ENCODE results near the gene PHRF1.

Gene PHRF1

GRCh38 chr11:540583-541432, 35.5 kb upstream of the PHRF1 start:
- whole genome bisulfite sequencing, 2 experiments = 82 to 83% methylated on average over 23 of the region's 23 CpGs
- no peaks in the 10 kb centered on the region for H3K36me3 ChIP-seq (ENCODE audit: control insufficient read depth, insufficient read depth, low read length)
- H3K9me3 ChIP-seq (ENCODE audit: control insufficient read depth, low read length) = no peaks in the 10 kb centered on the region
- H3K27ac ChIP-seq (ENCODE audit: insufficient read depth, low read depth, low read length, poor library complexity, severe bottlenecking) = no peak overlapping the region
- H3K4me3 ChIP-seq (ENCODE audit: insufficient read depth, low read depth, low read length) = no peak overlapping the region
- H3K4me1 ChIP-seq (ENCODE audit: control insufficient read depth, insufficient read depth, low read length) = peaks cover 21% of the 10 kb centered on the region
- H3K27me3 ChIP-seq (ENCODE audit: control insufficient read depth, insufficient read depth, low read length, poor library complexity, severe bottlenecking) = peaks cover 30% of the 10 kb centered on the region

DNA sequence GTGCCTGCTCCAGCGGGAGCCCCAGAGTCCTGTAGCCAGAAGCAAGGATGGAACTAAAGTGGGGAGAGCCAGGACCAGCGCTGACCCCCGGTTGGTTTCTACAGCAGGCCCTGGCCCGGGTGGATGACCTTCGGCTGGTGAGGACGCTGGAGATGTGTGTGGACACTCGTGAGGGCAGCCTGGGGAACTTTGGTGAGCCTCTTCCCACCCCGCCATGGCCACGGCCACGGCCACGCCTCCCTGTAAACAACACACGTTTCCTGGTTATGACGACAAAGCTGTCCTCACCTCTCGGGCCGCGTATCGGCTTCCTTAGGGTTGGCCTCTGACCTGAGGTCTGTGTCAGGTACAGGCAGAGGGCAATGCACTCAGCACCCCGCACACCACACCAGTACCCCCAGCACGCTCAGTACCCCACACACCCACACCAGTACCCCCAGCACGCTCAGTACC, 34.8 kb upstream of the PHRF1 start:
- H3K4me1 ChIP-seq (ENCODE audit: control insufficient read depth, insufficient read depth, low read length) = peaks cover 21% of the 10 kb centered on the region
- 93 to 95% methylated on average over 18 to 19 of the region's 20 CpGs for WGBS, 2 experiments
- H3K27me3 ChIP-seq (ENCODE audit: control insufficient read depth, insufficient read depth, low read length, poor library complexity, severe bottlenecking) = peaks cover 24% of the 10 kb centered on the region
- no peaks in the 10 kb centered on the region for H3K36me3 ChIP-seq (ENCODE audit: control insufficient read depth, insufficient read depth, low read length)
- no peaks in the 10 kb centered on the region for H3K9me3 ChIP-seq (ENCODE audit: control insufficient read depth, low read length)
- H3K4me3 ChIP-seq (ENCODE audit: insufficient read depth, low read depth, low read length) = no peak overlapping the region
- no peak overlapping the region for H3K27ac ChIP-seq (ENCODE audit: insufficient read depth, low read depth, low read length, poor library complexity, severe bottlenecking)

DNA sequence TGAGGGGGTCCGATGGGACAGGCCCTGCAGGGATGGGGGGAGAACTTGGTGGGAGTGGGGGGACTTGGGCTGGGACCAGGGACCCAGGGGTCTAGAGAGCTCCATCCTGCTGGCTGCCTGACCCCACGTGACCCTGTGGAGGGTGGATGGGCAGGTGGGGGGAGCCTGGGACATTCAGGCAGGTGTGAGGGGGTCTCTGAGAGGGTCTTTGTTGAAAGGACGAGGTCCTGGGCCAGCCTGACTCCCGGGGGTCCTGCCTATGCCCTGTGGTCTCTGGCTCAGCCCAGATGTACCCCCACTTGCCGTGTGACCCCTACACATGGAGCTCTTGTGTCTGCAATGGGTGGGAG, 31.5 kb upstream of the PHRF1 start:
- whole genome bisulfite sequencing, 2 experiments = 80 to 82% methylated on average over 5 of the region's 5 CpGs
- Histone ChIP-seq H3K4me1 (ENCODE audit: control insufficient read depth, insufficient read depth, low read length) (peaks cover 12% of the 10 kb centered on the region), H3K4me3 (ENCODE audit: insufficient read depth, low read depth, low read length) (no peak overlapping the region), H3K36me3 (ENCODE audit: control insufficient read depth, insufficient read depth, low read length) (no peaks in the 10 kb centered on the region), H3K27me3 (ENCODE audit: control insufficient read depth, insufficient read depth, low read length, poor library complexity, severe bottlenecking) (no peaks in the 10 kb centered on the region), H3K27ac (ENCODE audit: insufficient read depth, low read depth, low read length, poor library complexity, severe bottlenecking) (no peak overlapping the region), H3K9me3 (ENCODE audit: control insufficient read depth, low read length) (no peaks in the 10 kb centered on the region)

GRCh38 chr11:545171-545570, 31.1 kb upstream of the PHRF1 start:
- no peaks in the 10 kb centered on the region for H3K9me3 ChIP-seq (ENCODE audit: control insufficient read depth, low read length)
- H3K27me3 ChIP-seq (ENCODE audit: control insufficient read depth, insufficient read depth, low read length, poor library complexity, severe bottlenecking) = no peaks in the 10 kb centered on the region
- no peak overlapping the region for H3K27ac ChIP-seq (ENCODE audit: insufficient read depth, low read depth, low read length, poor library complexity, severe bottlenecking)
- H3K4me1 ChIP-seq (ENCODE audit: control insufficient read depth, insufficient read depth, low read length) = peaks cover 12% of the 10 kb centered on the region
- 89% methylated on average over 11 of the region's 11 CpGs for WGBS, 2 experiments
- H3K4me3 ChIP-seq (ENCODE audit: insufficient read depth, low read depth, low read length) = no peak overlapping the region
- no peaks in the 10 kb centered on the region for H3K36me3 ChIP-seq (ENCODE audit: control insufficient read depth, insufficient read depth, low read length)

GRCh38 chr11:548700-549603, 27.3 kb upstream of the PHRF1 start:
- Histone ChIP-seq H3K36me3 (ENCODE audit: control insufficient read depth, insufficient read depth, low read length) (no peaks in the 10 kb centered on the region), H3K4me1 (ENCODE audit: control insufficient read depth, insufficient read depth, low read length) (peaks cover 4% of the 10 kb centered on the region)
- WGBS, 2 experiments = 89 to 91% methylated on average over 32 of the region's 32 CpGs

GRCh38 chr11:550021-550745, 26.1 kb upstream of the PHRF1 start:
- Histone ChIP-seq H3K27me3 (ENCODE audit: control insufficient read depth, insufficient read depth, low read length, poor library complexity, severe bottlenecking) (peaks cover 11% of the 10 kb centered on the region), H3K36me3 (ENCODE audit: control insufficient read depth, insufficient read depth, low read length) (no peaks in the 10 kb centered on the region), H3K27ac (ENCODE audit: insufficient read depth, low read depth, low read length, poor library complexity, severe bottlenecking) (no peak overlapping the region), H3K4me3 (ENCODE audit: insufficient read depth, low read depth, low read length) (no peak overlapping the region), H3K9me3 (ENCODE audit: control insufficient read depth, low read length) (no peaks in the 10 kb centered on the region), H3K4me1 (ENCODE audit: control insufficient read depth, insufficient read depth, low read length) (peaks cover 4% of the 10 kb centered on the region)
- WGBS, 2 experiments = 94 to 95% methylated on average over 25 of the region's 25 CpGs

More at GRCh38 chr11:548700-549603, 27.3 kb upstream of the PHRF1 start:
- H3K9me3 ChIP-seq (ENCODE audit: control insufficient read depth, low read length) = no peaks in the 10 kb centered on the region
- peaks cover under 1% of the 10 kb centered on the region for H3K27me3 ChIP-seq (ENCODE audit: control insufficient read depth, insufficient read depth, low read length, poor library complexity, severe bottlenecking)
- H3K27ac ChIP-seq (ENCODE audit: insufficient read depth, low read depth, low read length, poor library complexity, severe bottlenecking) = no peak overlapping the region
- H3K4me3 ChIP-seq (ENCODE audit: insufficient read depth, low read depth, low read length) = no peak overlapping the region

GRCh38 chr11:550746-551085, 25.6 kb upstream of the PHRF1 start:
- H3K4me3 ChIP-seq (ENCODE audit: insufficient read depth, low read depth, low read length) = no peak overlapping the region
- no peak overlapping the region for H3K27ac ChIP-seq (ENCODE audit: insufficient read depth, low read depth, low read length, poor library complexity, severe bottlenecking)
- H3K27me3 ChIP-seq (ENCODE audit: control insufficient read depth, insufficient read depth, low read length, poor library complexity, severe bottlenecking) = peaks cover 16% of the 10 kb centered on the region
- no peaks in the 10 kb centered on the region for H3K9me3 ChIP-seq (ENCODE audit: control insufficient read depth, low read length)
- no peaks in the 10 kb centered on the region for H3K36me3 ChIP-seq (ENCODE audit: control insufficient read depth, insufficient read depth, low read length)
- peaks cover 4% of the 10 kb centered on the region for H3K4me1 ChIP-seq (ENCODE audit: control insufficient read depth, insufficient read depth, low read length)
- WGBS, 2 experiments = 87 to 91% methylated on average over 4 to 5 of the region's 5 CpGs

DNA sequence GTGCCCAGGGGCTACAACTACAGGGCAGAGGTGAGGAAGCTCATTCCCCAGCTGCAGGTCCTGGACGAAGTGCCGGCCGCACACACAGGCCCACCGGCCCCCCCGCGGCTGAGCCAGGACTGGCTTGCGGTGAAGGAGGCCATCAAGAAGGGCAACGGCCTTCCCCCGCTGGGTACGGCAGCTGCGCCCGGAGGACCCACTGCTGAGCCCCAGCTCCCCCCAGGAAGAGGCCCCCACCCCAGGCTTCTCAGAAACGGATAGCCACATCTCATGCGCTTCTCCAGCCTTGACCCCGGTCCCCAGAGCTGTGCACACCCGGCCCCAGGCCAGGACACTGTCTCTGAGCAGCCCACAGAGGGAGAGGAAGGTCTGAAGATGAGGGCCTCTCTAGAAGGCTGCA, 25.1 kb upstream of the PHRF1 start:
- Histone ChIP-seq H3K9me3 (ENCODE audit: control insufficient read depth, low read length) (no peaks in the 10 kb centered on the region), H3K27me3 (ENCODE audit: control insufficient read depth, insufficient read depth, low read length, poor library complexity, severe bottlenecking) (peaks cover 20% of the 10 kb centered on the region), H3K4me3 (ENCODE audit: insufficient read depth, low read depth, low read length) (no peak overlapping the region), H3K27ac (ENCODE audit: insufficient read depth, low read depth, low read length, poor library complexity, severe bottlenecking) (no peak overlapping the region), H3K4me1 (ENCODE audit: control insufficient read depth, insufficient read depth, low read length) (peaks cover 4% of the 10 kb centered on the region), H3K36me3 (ENCODE audit: control insufficient read depth, insufficient read depth, low read length) (no peaks in the 10 kb centered on the region)
- 90 to 92% methylated on average over 16 of the region's 16 CpGs for WGBS, 2 experiments

DNA sequence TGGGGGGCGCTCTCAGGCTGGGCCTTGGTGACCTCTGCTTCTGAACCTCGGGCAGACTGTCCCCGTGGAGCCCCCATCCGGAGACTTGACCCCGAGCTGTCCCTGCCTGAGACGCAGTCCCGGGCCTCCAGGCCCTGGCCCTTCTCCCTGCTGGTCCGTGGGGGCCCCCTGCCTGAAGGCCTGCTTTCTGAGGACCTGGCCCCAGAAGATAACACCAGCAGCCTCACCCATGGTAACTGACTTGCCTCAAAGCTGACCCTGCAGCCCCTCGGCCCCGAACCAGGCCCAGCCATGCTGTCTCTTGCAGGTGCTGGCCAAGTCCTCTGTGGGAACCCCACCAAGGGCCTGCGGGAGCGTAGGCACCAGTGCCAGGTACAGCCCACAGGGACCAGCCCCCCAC, 24.7 kb upstream of the PHRF1 start:
- H3K4me1 ChIP-seq (ENCODE audit: control insufficient read depth, insufficient read depth, low read length) = peaks cover 4% of the 10 kb centered on the region
- no peaks in the 10 kb centered on the region for H3K9me3 ChIP-seq (ENCODE audit: control insufficient read depth, low read length)
- peaks cover 25% of the 10 kb centered on the region for H3K27me3 ChIP-seq (ENCODE audit: control insufficient read depth, insufficient read depth, low read length, poor library complexity, severe bottlenecking)
- WGBS, 2 experiments = 89 to 90% methylated on average over 12 of the region's 12 CpGs
- no peak overlapping the region for H3K4me3 ChIP-seq (ENCODE audit: insufficient read depth, low read depth, low read length)
- H3K27ac ChIP-seq (ENCODE audit: insufficient read depth, low read depth, low read length, poor library complexity, severe bottlenecking) = no peak overlapping the region
- no peaks in the 10 kb centered on the region for H3K36me3 ChIP-seq (ENCODE audit: control insufficient read depth, insufficient read depth, low read length)
